ENCODE results near the gene DSCAM.

- TF ChIP-seq, protein P1, sequence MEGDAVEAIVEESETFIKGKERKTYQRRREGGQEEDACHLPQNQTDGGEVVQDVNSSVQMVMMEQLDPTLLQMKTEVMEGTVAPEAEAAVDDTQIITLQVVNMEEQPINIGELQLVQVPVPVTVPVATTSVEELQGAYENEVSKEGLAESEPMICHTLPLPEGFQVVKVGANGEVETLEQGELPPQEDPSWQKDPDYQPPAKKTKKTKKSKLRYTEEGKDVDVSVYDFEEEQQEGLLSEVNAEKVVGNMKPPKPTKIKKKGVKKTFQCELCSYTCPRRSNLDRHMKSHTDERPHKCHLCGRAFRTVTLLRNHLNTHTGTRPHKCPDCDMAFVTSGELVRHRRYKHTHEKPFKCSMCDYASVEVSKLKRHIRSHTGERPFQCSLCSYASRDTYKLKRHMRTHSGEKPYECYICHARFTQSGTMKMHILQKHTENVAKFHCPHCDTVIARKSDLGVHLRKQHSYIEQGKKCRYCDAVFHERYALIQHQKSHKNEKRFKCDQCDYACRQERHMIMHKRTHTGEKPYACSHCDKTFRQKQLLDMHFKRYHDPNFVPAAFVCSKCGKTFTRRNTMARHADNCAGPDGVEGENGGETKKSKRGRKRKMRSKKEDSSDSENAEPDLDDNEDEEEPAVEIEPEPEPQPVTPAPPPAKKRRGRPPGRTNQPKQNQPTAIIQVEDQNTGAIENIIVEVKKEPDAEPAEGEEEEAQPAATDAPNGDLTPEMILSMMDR (IDR thresholded peaks at IDR 0.05 in 4 of 5, conservative IDR thresholded peaks at IDR 0.05 in 1 of 5), result no peak
- no peak for TF ChIP-seq POLR2A (IDR thresholded peaks at IDR 0.05)
Measured at GRCh38 chr21:39972471-39972870, 874.5 kb downstream of the DSCAM start.
